Endothelial cell of umbilical vein (primary cell): ENCODE measurements around the gene SLC12A5. TPM values are rescaled to one million over a fixed set of nuclear protein-coding genes. Genes with fewer than 3 reads are reported as not detected.

Experiments used
- BruUV-seq: library from RNA; stranded (reverse); fragments of 400-500 nt; replicated peaks from 2 replicates; lab custom pipeline; 2021; lab: Mats Ljungman, UMichigan
- CTCF ChIA-PET: fragments of 300-600, 350-600 bp; sonication (Branson Sonifier 250); formaldehyde crosslinking; loops from one replicate; lab custom pipeline; 2021; ENCODE audit warnings: antibody characterized with exemption, inconsistent platforms; lab: Charles Lee
- POLR2A ChIA-PET: fragments of 300-600, 350-600 bp; sonication (Branson Sonifier 250); formaldehyde crosslinking; loops from one replicate; lab custom pipeline; 2021; ENCODE audit warnings: antibody characterized with exemption, inconsistent platforms; lab: Charles Lee
- DNase-seq: peaks from one replicate; pipeline ENCODE4 v3.0.0-alpha.2; 2011; ENCODE audit warnings: low read depth, low spot score
- FAIRE-seq: peaks from 2 replicates; lab custom pipeline; 2011; peaks lifted over from hg19 to GRCh38; lab: Jason Lieb, UNC
- H2AFZ ChIP-seq: 2 replicates; pipeline ENCODE4 v1.6.0; 2012; ENCODE audit warnings: low read depth, low read length, control low read depth, inconsistent platforms
- H3K27ac ChIP-seq: 2 replicates; pipeline ENCODE4 v1.5.1; 2011; ENCODE audit warnings: low read depth, mild to moderate bottlenecking, control low read depth, low read length, moderate library complexity; ENCODE audit not compliant: insufficient read depth
- H3K27me3 ChIP-seq, 2 experiments: 2 replicates each; pipeline versions ENCODE4 v1.6.0 to v1.6.1; 2011; ENCODE audit warnings: low read length in 2 of 2, mixed read lengths in 1 of 2; ENCODE audit not compliant: control insufficient read depth in 2 of 2, insufficient read depth in 2 of 2
- H3K36me3 ChIP-seq, 2 experiments: 2 replicates in 1 of 2; 3 replicates in 1 of 2; pipeline ENCODE4 v1.5.1; 2011; ENCODE audit warnings: low read length in 2 of 2, mild to moderate bottlenecking in 1 of 2, moderate library complexity in 1 of 2; ENCODE audit not compliant: control insufficient read depth in 2 of 2, insufficient read depth in 2 of 2; ENCODE audit errors: extremely low read depth in 1 of 2
- H3K4me1 ChIP-seq: 3 replicates; pipeline ENCODE4 v1.5.1; 2011; ENCODE audit warnings: mild to moderate bottlenecking, low read length; ENCODE audit not compliant: control insufficient read depth, insufficient read depth; ENCODE audit errors: extremely low read depth
- H3K4me2 ChIP-seq: 2 replicates; pipeline ENCODE4 v1.6.1; 2011; ENCODE audit warnings: low read length, control low read depth, mixed read lengths; ENCODE audit not compliant: insufficient read depth
- H3K4me3 ChIP-seq, 3 experiments: fragments of 200-600 bp in 1 of 3; sonication (generic), shearing (Covaris generic) in 1 of 3; replicated peaks in 1 of 3; 2 replicates each; pipeline ENCODE4 v1.5.1; 2011 to 2016; ENCODE audit warnings: control low read depth in 3 of 3, low read length in 3 of 3, mild to moderate bottlenecking in 2 of 3, inconsistent platforms in 1 of 3, low read depth in 1 of 3, moderate library complexity in 1 of 3; ENCODE audit not compliant: insufficient read depth in 1 of 3
- H3K79me2 ChIP-seq: 2 replicates; pipeline ENCODE4 v1.6.0; 2012; ENCODE audit warnings: low read length, inconsistent platforms; ENCODE audit not compliant: control insufficient read depth, insufficient read depth
- H3K9ac ChIP-seq: replicated peaks from 2 replicates; pipeline ENCODE3; 2011; ENCODE audit warnings: low read length, control low read depth; ENCODE audit not compliant: insufficient read depth; ENCODE audit errors: extremely low read depth
- H3K9me1 ChIP-seq: replicated peaks from 3 replicates; pipeline ENCODE4 v1.6.0; 2011; ENCODE audit warnings: mild to moderate bottlenecking, low read length; ENCODE audit not compliant: control insufficient read depth, insufficient read depth; ENCODE audit errors: extremely low read depth
- H3K9me3 ChIP-seq: replicated peaks from 2 replicates; pipeline ENCODE4 v1.5.1; 2012; ENCODE audit warnings: low read length, inconsistent platforms; ENCODE audit not compliant: control insufficient read depth, insufficient read depth
- H4K20me1 ChIP-seq: replicated peaks from 2 replicates; pipeline ENCODE3; 2011; ENCODE audit warnings: mild to moderate bottlenecking, low read length; ENCODE audit not compliant: control insufficient read depth, insufficient read depth; ENCODE audit errors: extremely low read depth
- CTCF ChIP-seq, 2 donors: IDR thresholded peaks; 1 replicate in 1 of 2; 2 replicates in 1 of 2; pipeline ENCODE4 v1.5.1; 2011; ENCODE audit warnings: low read length in 2 of 2, mild to moderate bottlenecking in 2 of 2, moderate library complexity in 2 of 2, control low read depth in 1 of 2, inconsistent platforms in 1 of 2, low read depth in 1 of 2; ENCODE audit not compliant: insufficient read depth in 1 of 2; ENCODE audit errors: extremely low read depth in 1 of 2
- EZH2 ChIP-seq: IDR thresholded peaks from 2 replicates; pipeline ENCODE4 v1.6.1; 2012; ENCODE audit warnings: borderline replicate concordance, low read depth, mild to moderate bottlenecking, moderate library complexity, low read length, inconsistent platforms; ENCODE audit not compliant: severe bottlenecking
- FOS ChIP-seq: IDR thresholded peaks from 2 replicates; pipeline ENCODE4 v1.6.1; 2011; ENCODE audit warnings: mild to moderate bottlenecking, low read length, moderate library complexity, borderline replicate concordance; ENCODE audit not compliant: insufficient read depth
- GATA2 ChIP-seq: IDR thresholded peaks from 2 replicates; pipeline ENCODE4 v1.7.0; 2011; ENCODE audit warnings: low read depth, mild to moderate bottlenecking, moderate library complexity, mixed read lengths, low read length; ENCODE audit not compliant: insufficient read length, insufficient read depth
- JUN ChIP-seq: IDR thresholded peaks from 2 replicates; pipeline ENCODE4 v1.6.1; 2011; ENCODE audit warnings: borderline replicate concordance, low read depth; ENCODE audit not compliant: insufficient read length, insufficient read depth
- MAX ChIP-seq: IDR thresholded peaks from 2 replicates; pipeline ENCODE4 v1.6.1; 2011; ENCODE audit not compliant: insufficient read depth, insufficient read length
- MYC ChIP-seq: IDR thresholded peaks from one replicate; pipeline ENCODE4 v1.6.1; 2011; ENCODE audit warnings: mild to moderate bottlenecking, low read depth, low read length
- POLR2A ChIP-seq: IDR thresholded peaks from 2 replicates; pipeline ENCODE4 v1.6.1; 2012; ENCODE audit warnings: low read depth, mild to moderate bottlenecking, control low read depth, low read length
- POLR2AphosphoS5 ChIP-seq: IDR thresholded peaks from 2 replicates; pipeline ENCODE4 v1.6.1; 2012; ENCODE audit warnings: low read depth, mild to moderate bottlenecking, control low read depth, low read length, moderate library complexity; ENCODE audit not compliant: insufficient read depth
- dilution Hi-C: fragments of 300-500 bp; cut with MboI; formaldehyde crosslinking; loops from one replicate; pipeline ENCODE4 v1.15.0; 2019; ENCODE audit warnings: low sequenced_read_pairs; ENCODE audit not compliant: extremely low pct_ligation_motif_present
- intact Hi-C: fragments of 100-400 bp; cut with micrococcal nuclease; formaldehyde crosslinking; loops from one replicate; pipeline ENCODE4 v1.10.0; 2022
- polyA plus RNA-seq, 4 experiments: library from polyadenylated mRNA; depleted of rRNA in 3 of 4; stranded (reverse) in 3 of 4; unstranded in 1 of 4; fragments of >200 nt; gene quantifications; 2 replicates each; pipeline versions ENCODE4 v1.2.1 to v1.2.3, GENCODE V29; 2011 to 2012; ENCODE audit warnings: missing spikeins in 1 of 4
- total RNA-seq: library from RNA; stranded (reverse); gene quantifications from 2 replicates; pipeline ENCODE4 v1.2.3, GENCODE V29; 2021

SLC12A5 gene
- total and polyA plus RNA-seq, 2 donors (not counting 3 experiments of a cell fraction or from before 2014, with no cell fraction given): 1.6 to 2.3 TPM

- DNase-seq (no peak), FAIRE-seq (no peak)
- ChIA-PET POLR2A (no interaction called here), CTCF (interaction anchor here (1.1 to 2.8 kb wide), 4 partner anchors 15 to 50 kb away, joined by 3 to 15 read pairs (median 6); no protein-coding TSS in a partner anchor)
- H3K9me1 ChIP-seq: no peaks in the 10 kb centered on the region
- peaks cover 4% of the 10 kb centered on the region for H3K4me1 ChIP-seq
- TF ChIP-seq JUN: no peak
- TF ChIP-seq MAX: no peak
- no peak for TF ChIP-seq POLR2AphosphoS5
- no peak for TF ChIP-seq CTCF (IDR thresholded peaks at IDR 0.05; ENCODE audit: extremely low read depth in 1 of 2, insufficient read depth in 1 of 2, low read depth in 1 of 2, low read length in 2 of 2)
- no peak for TF ChIP-seq FOS
- no peak for TF ChIP-seq GATA2
- no peak for TF ChIP-seq POLR2A
- TF ChIP-seq MYC: no peak
- TF ChIP-seq EZH2: no peak
- no peaks in the 10 kb centered on the region for H3K79me2 ChIP-seq
- intact Hi-C loops: no loop called here
- H3K4me2 ChIP-seq: no peak overlapping the region
- no peak overlapping the region for H3K4me3 ChIP-seq
- H4K20me1 ChIP-seq: no peaks in the 10 kb centered on the region
- no peaks in the 10 kb centered on the region for H3K36me3 ChIP-seq
- no peaks in the 10 kb centered on the region for H3K9me3 ChIP-seq
- no peak overlapping the region for H3K27ac ChIP-seq
- dilution Hi-C loops: no loop called here
- no peak overlapping the region for H3K9ac ChIP-seq
- no TSS peak for BruUV-seq
- H3K27me3 ChIP-seq: peaks cover 50 to 52% of the 10 kb centered on the region in 2 experiments
- H2AFZ ChIP-seq: no peak overlapping the region
These were observed 21.3 kb upstream of the SLC12A5 start for GRCh38 chr20:46007671-46008070.
